Suprapubic skin (tissue), 4 donors: ENCODE measurements around the gene PEAR1. TPM values are rescaled to one million over a fixed set of nuclear protein-coding genes. Genes with fewer than 3 reads are reported as not detected.

Experiments
- DNase-seq, 2 donors: peaks; one replicate each; pipeline ENCODE4 v3.0.0-alpha.2; 2019; ENCODE audit warnings: low spot score in 2 of 2
- H3K27ac ChIP-seq: fragments of 200-600 bp; sonication (generic); one replicate; pipeline ENCODE4 v1.5.1; 2019
- H3K27me3 ChIP-seq: fragments of 200-600 bp; sonication (generic); one replicate; pipeline ENCODE4 v1.5.1; 2019
- H3K36me3 ChIP-seq: fragments of 200-600 bp; sonication (generic); one replicate; pipeline ENCODE4 v1.5.1; 2019
- H3K4me1 ChIP-seq: fragments of 200-600 bp; sonication (generic); one replicate; pipeline ENCODE4 v1.5.1; 2019
- H3K4me3 ChIP-seq: fragments of 200-600 bp; sonication (generic); one replicate; pipeline ENCODE4 v1.5.1; 2019; ENCODE audit warnings: mild to moderate bottlenecking
- H3K9me3 ChIP-seq: fragments of 200-600 bp; sonication (generic); one replicate; pipeline ENCODE4 v1.5.1; 2019
- CTCF ChIP-seq, 2 donors: fragments of 200-600 bp in 1 of 2; fragments of 450-650 bp in 1 of 2; sonication (generic) in 1 of 2; IDR thresholded peaks; one replicate each; pipeline ENCODE4 v1.5.1; 2016 to 2019; ENCODE audit warnings: antibody characterized with exemption in 2 of 2, mild to moderate bottlenecking in 1 of 2, moderate library complexity in 1 of 2
- EP300 ChIP-seq: sonication (generic); formaldehyde crosslinking; IDR thresholded peaks from one replicate; pipeline ENCODE4 v1.6.1; 2017; ENCODE audit warnings: antibody characterized with exemption
- POLR2A ChIP-seq, 2 donors: fragments of 450-650 bp; IDR thresholded peaks; one replicate each; pipeline ENCODE4 v1.6.1; 2017; ENCODE audit warnings: antibody characterized with exemption in 2 of 2, mild to moderate bottlenecking in 2 of 2, moderate library complexity in 2 of 2
- POLR2AphosphoS5 ChIP-seq, 3 donors: sonication (generic); formaldehyde crosslinking; IDR thresholded peaks; one replicate each; pipeline ENCODE4 v1.6.1; 2017; ENCODE audit warnings: antibody characterized with exemption in 3 of 3
- WGBS: methylation state at CpG from one replicate; pipeline ENCODE4 v1.1.5; 2018; 5-methylcytosine and 5-hydroxymethylcytosine counted together
- total RNA-seq, 4 donors: library from RNA; depleted of rRNA; stranded (reverse); fragments of >200 nt; gene quantifications; one replicate each; pipeline ENCODE4 v1.1.0, GENCODE V29; 2016

PEAR1 gene
- total RNA-seq, 4 donors from 2014 or later: 2.4 to 5.7 (median 3.8) TPM

GRCh38 chr1:156865258-156865657 lies 28.3 kb upstream of the PEAR1 start:
- Histone ChIP-seq H3K27me3 (peaks cover 68% of the 10 kb centered on the region), H3K4me3 (no peak overlapping the region), H3K27ac (no peak overlapping the region), H3K4me1 (peaks cover 11% of the 10 kb centered on the region), H3K36me3 (no peaks in the 10 kb centered on the region), H3K9me3 (no peaks in the 10 kb centered on the region)
- WGBS: 85% methylated on average over 9 of the region's 9 CpGs
- TF ChIP-seq POLR2A (IDR thresholded peaks at IDR 0.05) (no peak), POLR2AphosphoS5 (IDR thresholded peaks at IDR 0.05) (no peak), EP300 (no peak)
- DNase-seq: no peak

DNA sequence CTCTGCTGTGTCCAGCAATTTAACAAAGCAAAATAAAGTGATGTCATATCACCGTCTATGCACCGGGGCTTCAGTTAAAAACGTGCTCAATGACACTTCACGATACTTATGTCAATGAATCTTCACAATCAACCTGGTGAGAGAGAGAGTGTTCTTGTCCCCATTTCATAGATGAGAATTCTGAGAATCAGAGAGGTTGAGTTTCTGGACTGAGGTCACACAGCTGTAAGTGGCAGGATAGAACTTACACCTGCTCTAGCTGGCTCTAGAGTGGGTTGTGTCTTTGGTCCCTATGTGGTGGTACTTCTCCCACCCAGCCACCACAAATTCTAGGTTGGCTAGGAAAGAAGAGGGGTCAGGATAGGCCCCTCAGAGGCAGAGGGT lies 27.7 kb upstream of the PEAR1 start:
- TF ChIP-seq POLR2AphosphoS5 (IDR thresholded peaks at IDR 0.05) (no peak), CTCF (IDR thresholded peaks at IDR 0.05) (no peak), EP300 (no peak), POLR2A (IDR thresholded peaks at IDR 0.05) (no peak)
- no peaks in the 10 kb centered on the region for H3K36me3 ChIP-seq
- H3K9me3 ChIP-seq: no peaks in the 10 kb centered on the region
- no peak overlapping the region for H3K4me3 ChIP-seq
- H3K4me1 ChIP-seq: peaks cover 5% of the 10 kb centered on the region
- no peak for DNase-seq
- peaks cover 62% of the 10 kb centered on the region for H3K27me3 ChIP-seq
- 90% methylated on average over 4 of the region's 4 CpGs for WGBS
- no peak overlapping the region for H3K27ac ChIP-seq

GRCh38 chr1:156866249-156866909 lies 27.1 kb upstream of the PEAR1 start:
- TF ChIP-seq POLR2AphosphoS5 (IDR thresholded peaks at IDR 0.05) (no peak), POLR2A (IDR thresholded peaks at IDR 0.05) (no peak), EP300 (no peak), CTCF (IDR thresholded peaks at IDR 0.05) (no peak)
- no peak overlapping the region for H3K4me3 ChIP-seq
- no peaks in the 10 kb centered on the region for H3K9me3 ChIP-seq
- no peak overlapping the region for H3K27ac ChIP-seq
- WGBS: 64% methylated on average over 10 of the region's 12 CpGs
- no peaks in the 10 kb centered on the region for H3K4me1 ChIP-seq
- H3K36me3 ChIP-seq: no peaks in the 10 kb centered on the region
- no peak for DNase-seq
- H3K27me3 ChIP-seq: peaks cover 56% of the 10 kb centered on the region

GRCh38 chr1:156868341-156868740 lies 25.2 kb upstream of the PEAR1 start:
- WGBS: 67% methylated on average over 10 of the region's 13 CpGs
- DNase-seq: no peak
- Histone ChIP-seq H3K27me3 (peaks cover 37% of the 10 kb centered on the region), H3K4me3 (no peak overlapping the region), H3K9me3 (no peaks in the 10 kb centered on the region), H3K36me3 (no peaks in the 10 kb centered on the region), H3K4me1 (no peaks in the 10 kb centered on the region), H3K27ac (no peak overlapping the region)
- TF ChIP-seq POLR2AphosphoS5 (IDR thresholded peaks at IDR 0.05) (no peak), EP300 (no peak), POLR2A (IDR thresholded peaks at IDR 0.05) (no peak), CTCF (IDR thresholded peaks at IDR 0.05) (no peak)

DNA sequence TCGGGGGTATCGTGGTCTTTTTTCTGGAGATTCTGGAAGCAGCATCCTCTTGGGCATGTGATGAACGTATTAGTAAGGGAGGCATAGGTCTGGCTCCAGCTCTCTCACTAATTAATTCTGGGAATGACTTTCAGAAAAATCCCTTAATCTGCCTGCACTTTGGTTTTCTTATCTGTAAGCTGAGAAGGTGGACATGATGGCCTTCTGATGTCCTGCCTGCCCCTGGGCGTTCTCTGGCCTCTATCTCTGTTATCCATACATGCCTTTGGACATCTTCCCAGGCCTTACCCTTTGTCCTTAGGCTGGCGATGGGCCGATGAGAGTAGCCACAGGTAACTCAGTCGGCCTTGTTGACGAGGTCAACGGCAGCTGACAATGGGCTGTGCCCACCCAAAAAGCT lies 24.1 kb upstream of the PEAR1 start:
- no peak for TF ChIP-seq POLR2AphosphoS5 (IDR thresholded peaks at IDR 0.05)
- TF ChIP-seq POLR2A (IDR thresholded peaks at IDR 0.05): no peak
- TF ChIP-seq EP300: no peak
- TF ChIP-seq CTCF (IDR thresholded peaks at IDR 0.05): no peak

More for the DNA sequence above, 24.1 kb upstream of the PEAR1 start:
- Histone ChIP-seq H3K4me3 (no peak overlapping the region), H3K4me1 (no peaks in the 10 kb centered on the region), H3K27me3 (peaks cover 26% of the 10 kb centered on the region), H3K27ac (no peak overlapping the region), H3K9me3 (no peaks in the 10 kb centered on the region), H3K36me3 (no peaks in the 10 kb centered on the region)
- DNase-seq: no peak
- WGBS: 88% methylated on average over 7 of the region's 9 CpGs
